Ishikawa (cell line): ENCODE data around the gene PLXNC1.

Experiments
- CEBPB ChIP-seq: IDR thresholded peaks from 2 replicates; pipeline ENCODE4 v1.6.1; 2012
- CREB1 ChIP-seq: IDR thresholded peaks from 2 replicates; pipeline ENCODE4 v1.6.1; 2012; ENCODE audit warnings: low read depth
- EGR1 ChIP-seq: IDR thresholded peaks from 2 replicates; pipeline ENCODE4 v1.6.1; 2012
- EP300 ChIP-seq: IDR thresholded peaks from 2 replicates; pipeline ENCODE4 v1.6.1; 2012; ENCODE audit warnings: borderline replicate concordance
- FOXM1 ChIP-seq: IDR thresholded peaks from 2 replicates; pipeline ENCODE4 v1.6.1; 2012; ENCODE audit warnings: low read depth, borderline replicate concordance
- NFIC ChIP-seq: IDR thresholded peaks from 2 replicates; pipeline ENCODE4 v1.6.1; 2012
- RAD21 ChIP-seq: IDR thresholded peaks from 2 replicates; pipeline ENCODE4 v1.6.1; 2012; ENCODE audit warnings: low read depth
- TAF1 ChIP-seq: IDR thresholded peaks from 2 replicates; pipeline ENCODE4 v1.6.1; 2012; ENCODE audit warnings: low read depth, mild to moderate bottlenecking
- TCF12 ChIP-seq: IDR thresholded peaks from 2 replicates; pipeline ENCODE4 v1.6.1; 2012; ENCODE audit warnings: low read depth
- TEAD4 ChIP-seq: IDR thresholded peaks from 2 replicates; pipeline ENCODE4 v1.6.1; 2012
- YY1 ChIP-seq: IDR thresholded peaks from 2 replicates; pipeline ENCODE4 v1.6.1; 2012; ENCODE audit warnings: low read depth
- ZBTB7A ChIP-seq: IDR thresholded peaks from 2 replicates; pipeline ENCODE4 v1.6.1; 2012; ENCODE audit warnings: low read depth
- TF ChIP-seq, protein P1 (sequence below): IDR thresholded peaks from 2 replicates; pipeline ENCODE4 v1.6.1; 2012
- TF ChIP-seq, protein P2 (sequence below): IDR thresholded peaks from 2 replicates; pipeline ENCODE4 v1.6.1; 2012
- TF ChIP-seq, protein P3 (sequence below): IDR thresholded peaks from 2 replicates; pipeline ENCODE4 v1.6.1; 2012; ENCODE audit warnings: low read depth, mild to moderate bottlenecking

PLXNC1 gene

DNA sequence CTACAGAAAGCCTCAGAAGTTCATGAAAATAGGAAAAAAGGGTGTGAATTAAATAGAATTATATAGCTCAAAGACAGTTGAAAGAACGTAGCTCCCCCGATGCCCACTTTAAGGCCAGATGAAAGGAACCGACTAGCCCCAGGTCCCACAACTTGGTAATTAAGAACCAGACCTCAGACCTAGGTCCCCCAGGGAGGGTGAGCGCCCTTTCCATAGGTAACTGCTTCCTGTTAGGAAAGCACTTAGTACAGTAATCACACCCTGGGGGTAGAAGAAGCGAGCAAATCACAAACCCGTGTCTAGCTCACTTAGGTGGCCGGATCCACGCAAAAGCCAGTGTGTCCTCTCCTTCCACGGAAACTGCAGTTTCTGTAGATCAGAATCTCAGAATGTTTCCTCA lies 77.1 kb downstream of the PLXNC1 start:
- TF ChIP-seq TCF12, result no peak
- no peak for TF ChIP-seq CEBPB
- no peak for TF ChIP-seq YY1

DNA sequence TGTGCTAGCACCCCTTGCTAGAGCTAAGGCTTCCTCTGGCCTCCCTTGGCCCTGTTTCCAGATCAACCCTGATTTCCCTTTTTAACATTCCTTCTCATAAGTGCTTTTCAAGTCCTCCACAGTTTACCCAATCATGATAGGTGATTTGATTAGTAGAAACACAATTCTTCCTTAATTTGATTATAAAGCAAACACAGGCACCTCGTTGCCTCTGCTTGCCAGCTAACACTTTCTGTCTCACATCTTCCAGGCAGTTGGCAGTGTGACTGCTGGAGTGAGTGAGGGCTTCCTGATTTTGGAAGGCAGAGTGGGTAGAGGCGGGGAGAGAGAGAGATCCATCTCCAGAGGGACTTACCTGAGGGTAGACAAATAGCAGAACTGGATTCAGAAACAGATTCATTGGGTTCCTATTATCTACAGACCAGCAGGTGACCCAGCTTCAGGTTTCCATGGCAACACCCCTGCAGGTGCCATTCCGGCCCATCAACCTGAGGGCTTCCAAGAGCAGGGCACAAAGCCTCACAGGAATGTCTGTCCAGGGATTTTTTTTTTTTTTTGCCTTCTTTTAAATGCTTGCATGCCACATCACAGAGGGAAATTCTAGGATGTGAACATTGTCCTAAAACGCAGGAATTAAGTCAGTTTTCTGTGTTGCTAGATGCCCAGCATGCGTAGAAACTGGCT lies 77.7 kb downstream of the PLXNC1 start:
- TF ChIP-seq CEBPB, result no peak
- TF ChIP-seq TEAD4, result no peak
- TF ChIP-seq, protein P1, sequence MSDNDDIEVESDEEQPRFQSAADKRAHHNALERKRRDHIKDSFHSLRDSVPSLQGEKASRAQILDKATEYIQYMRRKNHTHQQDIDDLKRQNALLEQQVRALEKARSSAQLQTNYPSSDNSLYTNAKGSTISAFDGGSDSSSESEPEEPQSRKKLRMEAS, result no peak
- TF ChIP-seq RAD21, result no peak
- TF ChIP-seq EGR1, result no peak
- TF ChIP-seq CREB1, result no peak
- no peak for TF ChIP-seq ZBTB7A
- no peak for TF ChIP-seq EP300

DNA sequence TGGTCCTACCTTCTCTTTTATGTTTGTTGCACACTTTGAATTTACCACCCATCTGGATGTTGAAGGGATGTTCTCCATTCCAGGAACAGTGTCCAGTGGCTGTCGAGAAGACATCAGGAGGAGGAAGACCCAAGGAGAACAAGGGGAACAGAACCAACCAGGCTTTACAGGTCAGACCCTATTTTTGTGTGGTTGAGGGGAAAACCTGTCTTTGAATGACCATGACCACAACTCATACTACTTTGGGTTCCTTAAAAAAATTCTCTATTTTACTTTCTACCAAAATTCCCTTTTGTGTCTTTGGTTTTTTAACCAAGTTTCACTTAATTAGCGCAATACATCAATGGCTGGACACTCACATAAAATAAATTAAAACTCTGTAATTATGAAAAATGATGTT lies 78.7 kb downstream of the PLXNC1 start:
- TF ChIP-seq CEBPB, result no peak
- TF ChIP-seq, protein P2, sequence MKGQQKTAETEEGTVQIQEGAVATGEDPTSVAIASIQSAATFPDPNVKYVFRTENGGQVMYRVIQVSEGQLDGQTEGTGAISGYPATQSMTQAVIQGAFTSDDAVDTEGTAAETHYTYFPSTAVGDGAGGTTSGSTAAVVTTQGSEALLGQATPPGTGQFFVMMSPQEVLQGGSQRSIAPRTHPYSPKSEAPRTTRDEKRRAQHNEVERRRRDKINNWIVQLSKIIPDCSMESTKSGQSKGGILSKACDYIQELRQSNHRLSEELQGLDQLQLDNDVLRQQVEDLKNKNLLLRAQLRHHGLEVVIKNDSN, result no peak
- TF ChIP-seq CREB1, result no peak
- TF ChIP-seq, protein P1, result no peak
- TF ChIP-seq YY1, result no peak
- no peak for TF ChIP-seq RAD21
- TF ChIP-seq EGR1, result no peak
- TF ChIP-seq TEAD4, result no peak
- TF ChIP-seq ZBTB7A, result no peak
- TF ChIP-seq TAF1, result no peak

DNA sequence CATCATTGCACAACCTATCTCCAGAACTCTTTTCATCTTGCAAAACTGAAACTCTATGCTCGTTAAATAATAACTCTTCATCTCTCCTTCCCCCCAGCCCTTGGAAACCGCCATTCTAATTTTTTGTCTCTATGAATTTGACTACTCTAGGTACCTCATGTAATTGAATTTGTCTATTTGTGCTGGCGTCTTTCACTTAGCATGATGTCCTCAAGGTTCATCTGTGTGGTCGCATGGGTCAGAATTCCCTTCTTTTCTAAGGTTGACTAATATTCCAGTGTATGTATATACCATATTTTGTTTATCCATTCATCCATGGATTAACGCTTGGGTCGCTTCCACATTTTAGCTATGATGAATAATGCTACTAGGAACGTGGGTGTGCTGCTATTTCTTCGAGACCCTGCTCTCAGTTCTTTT lies 80.1 kb downstream of the PLXNC1 start:
- TF ChIP-seq YY1 (no peak), TAF1 (no peak), EP300 (no peak), RAD21 (no peak), ZBTB7A (no peak), FOXM1 (no peak), NFIC (no peak), CEBPB (no peak), TCF12 (no peak), CREB1 (no peak), TEAD4 (no peak), EGR1 (no peak)
- TF ChIP-seq, protein P3, sequence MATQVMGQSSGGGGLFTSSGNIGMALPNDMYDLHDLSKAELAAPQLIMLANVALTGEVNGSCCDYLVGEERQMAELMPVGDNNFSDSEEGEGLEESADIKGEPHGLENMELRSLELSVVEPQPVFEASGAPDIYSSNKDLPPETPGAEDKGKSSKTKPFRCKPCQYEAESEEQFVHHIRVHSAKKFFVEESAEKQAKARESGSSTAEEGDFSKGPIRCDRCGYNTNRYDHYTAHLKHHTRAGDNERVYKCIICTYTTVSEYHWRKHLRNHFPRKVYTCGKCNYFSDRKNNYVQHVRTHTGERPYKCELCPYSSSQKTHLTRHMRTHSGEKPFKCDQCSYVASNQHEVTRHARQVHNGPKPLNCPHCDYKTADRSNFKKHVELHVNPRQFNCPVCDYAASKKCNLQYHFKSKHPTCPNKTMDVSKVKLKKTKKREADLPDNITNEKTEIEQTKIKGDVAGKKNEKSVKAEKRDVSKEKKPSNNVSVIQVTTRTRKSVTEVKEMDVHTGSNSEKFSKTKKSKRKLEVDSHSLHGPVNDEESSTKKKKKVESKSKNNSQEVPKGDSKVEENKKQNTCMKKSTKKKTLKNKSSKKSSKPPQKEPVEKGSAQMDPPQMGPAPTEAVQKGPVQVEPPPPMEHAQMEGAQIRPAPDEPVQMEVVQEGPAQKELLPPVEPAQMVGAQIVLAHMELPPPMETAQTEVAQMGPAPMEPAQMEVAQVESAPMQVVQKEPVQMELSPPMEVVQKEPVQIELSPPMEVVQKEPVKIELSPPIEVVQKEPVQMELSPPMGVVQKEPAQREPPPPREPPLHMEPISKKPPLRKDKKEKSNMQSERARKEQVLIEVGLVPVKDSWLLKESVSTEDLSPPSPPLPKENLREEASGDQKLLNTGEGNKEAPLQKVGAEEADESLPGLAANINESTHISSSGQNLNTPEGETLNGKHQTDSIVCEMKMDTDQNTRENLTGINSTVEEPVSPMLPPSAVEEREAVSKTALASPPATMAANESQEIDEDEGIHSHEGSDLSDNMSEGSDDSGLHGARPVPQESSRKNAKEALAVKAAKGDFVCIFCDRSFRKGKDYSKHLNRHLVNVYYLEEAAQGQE, result no peak
- TF ChIP-seq, protein P2, result no peak
- TF ChIP-seq, protein P1, result no peak

DNA sequence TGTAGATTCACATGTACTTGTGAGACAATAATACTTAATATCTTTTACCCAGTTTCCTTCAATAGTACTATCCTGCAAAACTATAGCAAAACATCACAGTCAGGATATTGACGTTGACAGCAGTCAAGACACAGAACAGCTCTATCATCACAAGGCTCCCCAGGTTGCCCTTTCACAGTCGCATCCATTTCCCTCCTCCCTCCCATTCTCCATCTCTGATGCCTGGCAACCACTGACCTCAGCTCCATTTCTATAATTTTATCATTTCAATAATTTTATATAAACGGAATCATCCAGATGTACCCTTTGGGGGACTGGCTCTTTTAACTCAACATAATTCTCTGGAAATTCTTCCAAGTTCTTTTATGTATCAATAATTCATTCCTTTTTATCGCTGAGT lies 81.5 kb downstream of the PLXNC1 start:
- TF ChIP-seq RAD21 (no peak), TCF12 (no peak), EGR1 (no peak), TEAD4 (no peak)
- TF ChIP-seq, protein P3, result no peak
- TF ChIP-seq, protein P1, result no peak

DNA sequence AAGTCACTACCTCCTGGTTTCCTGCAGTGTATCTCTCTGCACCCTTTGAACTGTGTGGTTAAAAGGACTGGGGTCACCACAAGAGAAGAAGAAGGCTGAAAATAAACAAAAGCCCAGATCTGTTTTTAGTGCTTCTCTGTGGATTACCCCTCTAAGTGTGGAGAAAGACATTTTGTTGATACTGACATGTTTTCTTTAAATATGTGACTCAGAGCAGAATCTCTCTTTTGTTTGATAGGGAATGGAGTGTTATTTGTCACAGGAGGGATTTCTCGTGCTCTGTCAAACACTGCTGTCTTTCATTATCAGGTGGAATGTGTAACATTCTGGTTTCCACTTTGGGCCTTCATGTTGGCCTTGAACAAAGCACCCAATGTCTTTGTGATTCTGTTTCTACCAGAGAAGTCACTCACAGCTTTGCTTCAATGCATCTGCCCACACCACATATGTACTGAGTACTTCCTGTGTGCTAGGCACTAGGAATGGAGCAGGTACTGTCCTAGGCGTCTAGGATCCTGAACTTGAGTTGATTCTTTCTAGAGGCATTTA lies 82.1 kb downstream of the PLXNC1 start:
- no peak for TF ChIP-seq EGR1
- no peak for TF ChIP-seq TCF12
- no peak for TF ChIP-seq YY1
- TF ChIP-seq, protein P3, result no peak
- no peak for TF ChIP-seq CEBPB
- no peak for TF ChIP-seq ZBTB7A
- TF ChIP-seq, protein P2, result no peak
- no peak for TF ChIP-seq CREB1
- TF ChIP-seq, protein P1, result no peak
- TF ChIP-seq EP300, result no peak
- no peak for TF ChIP-seq FOXM1
- no peak for TF ChIP-seq RAD21
